Osteocyte (in vitro differentiated cells): ENCODE data around the gene MPP7. TPM values are rescaled to one million over a fixed set of nuclear protein-coding genes. Genes with fewer than 3 reads are reported as not detected.
"Not testable (repeated sequence)": the region's sequence is repeated elsewhere in the genome, so short reads cannot be mapped to it uniquely, and the experiment has no call there.

Source experiments
- DNase-seq: peaks from one replicate; pipeline ENCODE4 v3.0.0; 2021; ENCODE audit warnings: mixed read lengths; ENCODE audit not compliant: unreplicated experiment; ENCODE audit errors: extremely low spot score
- H3K27ac Mint-ChIP-seq: one replicate; pipeline ENCODE4 v1.8.0; 2021; ENCODE audit warnings: mild to moderate bottlenecking, mixed read lengths; ENCODE audit not compliant: unreplicated experiment
- H3K27me3 Mint-ChIP-seq: one replicate; pipeline ENCODE4 v1.8.0; 2021; ENCODE audit warnings: mixed read lengths; ENCODE audit not compliant: unreplicated experiment
- H3K36me3 Mint-ChIP-seq: one replicate; pipeline ENCODE4 v1.8.0; 2021; ENCODE audit warnings: mixed read lengths; ENCODE audit not compliant: unreplicated experiment
- H3K4me1 Mint-ChIP-seq: one replicate; pipeline ENCODE4 v1.8.0; 2021; ENCODE audit warnings: mixed read lengths; ENCODE audit not compliant: unreplicated experiment
- H3K4me3 Mint-ChIP-seq: one replicate; pipeline ENCODE4 v1.8.0; 2021; ENCODE audit warnings: mild to moderate bottlenecking, moderate library complexity, mixed read lengths; ENCODE audit not compliant: unreplicated experiment
- H3K9me3 Mint-ChIP-seq: one replicate; pipeline ENCODE4 v1.8.0; 2021; ENCODE audit warnings: mixed read lengths; ENCODE audit not compliant: unreplicated experiment
- CTCF ChIP-seq: fragments of 200-600 bp; sonication (generic); IDR thresholded peaks from 2 replicates; pipeline ENCODE4 v1.5.0; 2021; ENCODE audit warnings: antibody characterized with exemption, mild to moderate bottlenecking, moderate library complexity
- total RNA-seq: library from RNA; stranded (reverse); gene quantifications from 2 replicates; pipeline ENCODE4 v1.2.1, GENCODE V29; 2021

MPP7 gene
- total RNA-seq, 1 donor from 2014 or later, result 37.4 TPM

GRCh38 chr10:28326516-28327490 lies 23.9 kb upstream of the MPP7 start:
- DNase-seq, result no peak
- no peaks in the 10 kb centered on the region for H3K27me3 Mint-ChIP-seq
- peak overlapping the region; percentile 26 for H3K4me3 Mint-ChIP-seq
- peaks cover 30% of the 10 kb centered on the region for H3K4me1 Mint-ChIP-seq
- no peak for TF ChIP-seq CTCF
- H3K36me3 Mint-ChIP-seq, result no peaks in the 10 kb centered on the region
- H3K9me3 Mint-ChIP-seq, result no peaks in the 10 kb centered on the region
- peak overlapping the region; percentile 80 for H3K27ac Mint-ChIP-seq

GRCh38 chr10:28320799-28321198 lies 17.9 kb upstream of the MPP7 start:
- Mint-ChIP-seq H3K4me1 (peaks cover 18% of the 10 kb centered on the region), H3K9me3 (no peaks in the 10 kb centered on the region), H3K27ac (no peak overlapping the region), H3K36me3 (no peaks in the 10 kb centered on the region), H3K27me3 (no peaks in the 10 kb centered on the region), H3K4me3 (no peak overlapping the region)
- no peak for TF ChIP-seq CTCF
- no peak for DNase-seq

GRCh38 chr10:28320090-28320489 lies 17.2 kb upstream of the MPP7 start:
- peak overlapping the region; percentile 56 for H3K27ac Mint-ChIP-seq
- H3K36me3 Mint-ChIP-seq, result no peaks in the 10 kb centered on the region
- no peaks in the 10 kb centered on the region for H3K9me3 Mint-ChIP-seq
- no peak for DNase-seq
- TF ChIP-seq CTCF, result no peak
- H3K4me1 Mint-ChIP-seq, result peaks cover 18% of the 10 kb centered on the region
- no peak overlapping the region for H3K4me3 Mint-ChIP-seq
- no peaks in the 10 kb centered on the region for H3K27me3 Mint-ChIP-seq

GRCh38 chr10:28319061-28319460 lies 16.2 kb upstream of the MPP7 start:
- H3K9me3 Mint-ChIP-seq, H3K4me3 Mint-ChIP-seq, DNase-seq, H3K36me3 Mint-ChIP-seq, H3K27ac Mint-ChIP-seq, H3K27me3 Mint-ChIP-seq: not testable (repeated sequence)
- H3K4me1 Mint-ChIP-seq, result peaks cover 24% of the 10 kb centered on the region

- TF ChIP-seq CTCF, result no peak
- Mint-ChIP-seq H3K4me1 (peaks cover 25% of the 10 kb centered on the region), H3K27me3 (no peaks in the 10 kb centered on the region), H3K36me3 (no peaks in the 10 kb centered on the region), H3K4me3 (no peak overlapping the region), H3K27ac (no peak overlapping the region), H3K9me3 (no peaks in the 10 kb centered on the region)
- DNase-seq, result no peak
Measured at GRCh38 chr10:28318626-28319025, 15.8 kb upstream of the MPP7 start.
